ENCODE measurements around the gene HMGXB3.
"Not testable (repeated sequence)": the region's sequence is repeated elsewhere in the genome, so short reads cannot be mapped to it uniquely, and the experiment has no call there.

HMGXB3 gene

GRCh38 chr5:150021491-150022157 lies 21.1 kb downstream of the HMGXB3 start:
- no peak for DNase-seq (ENCODE audit: low read depth)

- DNase-seq (ENCODE audit: low read depth): no peak
Measured at GRCh38 chr5:150022158-150022531, 21.6 kb downstream of the HMGXB3 start.

- no peak for DNase-seq (ENCODE audit: low read depth)
Measured at GRCh38 chr5:150022681-150023080, 22.1 kb downstream of the HMGXB3 start.

GRCh38 chr5:150023136-150023535 lies 22.6 kb downstream of the HMGXB3 start:
- DNase-seq (ENCODE audit: low read depth): no peak

GRCh38 chr5:150024346-150024984 lies 23.9 kb downstream of the HMGXB3 start:
- no peak for DNase-seq (ENCODE audit: low read depth)

- DNase-seq (ENCODE audit: low read depth): no peak
Measured at GRCh38 chr5:150026682-150027172, 26.2 kb downstream of the HMGXB3 start.

- DNase-seq (ENCODE audit: low read depth): not testable (repeated sequence)
Measured at GRCh38 chr5:150028047-150028446, 27.5 kb downstream of the HMGXB3 start.

- DNase-seq (ENCODE audit: low read depth): no peak
Measured at GRCh38 chr5:150033334-150033733, 32.8 kb downstream of the HMGXB3 start.

- no peak for DNase-seq (ENCODE audit: low read depth)
Measured at GRCh38 chr5:150034662-150035061, 34.1 kb downstream of the HMGXB3 start.

GRCh38 chr5:150035139-150035895 lies 34.8 kb downstream of the HMGXB3 start:
- no peak for DNase-seq (ENCODE audit: low read depth)

- DNase-seq (ENCODE audit: low read depth): no peak
Measured at GRCh38 chr5:150036513-150036912, 36.0 kb downstream of the HMGXB3 start.

GRCh38 chr5:150038547-150038946 lies 38.0 kb downstream of the HMGXB3 start:
- no peak for DNase-seq (ENCODE audit: low read depth)

GRCh38 chr5:150042459-150042858 lies 41.9 kb downstream of the HMGXB3 start:
- no peak for DNase-seq (ENCODE audit: low read depth)

GRCh38 chr5:150043657-150044328 lies 43.3 kb downstream of the HMGXB3 start:
- DNase-seq (ENCODE audit: low read depth): no peak

GRCh38 chr5:150044329-150044681 lies 43.8 kb downstream of the HMGXB3 start:
- DNase-seq (ENCODE audit: low read depth): no peak

GRCh38 chr5:150044712-150045111 lies 44.2 kb downstream of the HMGXB3 start:
- no peak for DNase-seq (ENCODE audit: low read depth)

GRCh38 chr5:150045549-150045948 lies 45.0 kb downstream of the HMGXB3 start:
- no peak for DNase-seq (ENCODE audit: low read depth)

GRCh38 chr5:150046031-150046430 lies 45.5 kb downstream of the HMGXB3 start:
- DNase-seq (ENCODE audit: low read depth): no peak

- not testable (repeated sequence) for DNase-seq (ENCODE audit: low read depth)
Measured at GRCh38 chr5:150050172-150050811, 49.8 kb downstream of the HMGXB3 start.

GRCh38 chr5:150051657-150052195 lies 51.2 kb downstream of the HMGXB3 start:
- DNase-seq (ENCODE audit: low read depth): no peak

- no peak for DNase-seq (ENCODE audit: low read depth)
Measured at GRCh38 chr5:150052226-150052955, 51.9 kb downstream of the HMGXB3 start.

All from activated T-cell treated with anti-CD3 and anti-CD28 coated beads for 1 hour (primary cell).